ENCODE measurements around the gene PALMD.

Gene PALMD

GRCh38 chr1:99665212-99665611 lies 19.3 kb downstream of the PALMD start:
- no peak for DNase-seq (ENCODE audit: low read depth)
- TF ChIP-seq, protein P1, sequence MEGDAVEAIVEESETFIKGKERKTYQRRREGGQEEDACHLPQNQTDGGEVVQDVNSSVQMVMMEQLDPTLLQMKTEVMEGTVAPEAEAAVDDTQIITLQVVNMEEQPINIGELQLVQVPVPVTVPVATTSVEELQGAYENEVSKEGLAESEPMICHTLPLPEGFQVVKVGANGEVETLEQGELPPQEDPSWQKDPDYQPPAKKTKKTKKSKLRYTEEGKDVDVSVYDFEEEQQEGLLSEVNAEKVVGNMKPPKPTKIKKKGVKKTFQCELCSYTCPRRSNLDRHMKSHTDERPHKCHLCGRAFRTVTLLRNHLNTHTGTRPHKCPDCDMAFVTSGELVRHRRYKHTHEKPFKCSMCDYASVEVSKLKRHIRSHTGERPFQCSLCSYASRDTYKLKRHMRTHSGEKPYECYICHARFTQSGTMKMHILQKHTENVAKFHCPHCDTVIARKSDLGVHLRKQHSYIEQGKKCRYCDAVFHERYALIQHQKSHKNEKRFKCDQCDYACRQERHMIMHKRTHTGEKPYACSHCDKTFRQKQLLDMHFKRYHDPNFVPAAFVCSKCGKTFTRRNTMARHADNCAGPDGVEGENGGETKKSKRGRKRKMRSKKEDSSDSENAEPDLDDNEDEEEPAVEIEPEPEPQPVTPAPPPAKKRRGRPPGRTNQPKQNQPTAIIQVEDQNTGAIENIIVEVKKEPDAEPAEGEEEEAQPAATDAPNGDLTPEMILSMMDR (IDR thresholded peaks at IDR 0.05; ENCODE audit: insufficient read depth, low read depth, low read length, missing control alignments), result no peak
- H3K4me3 ChIP-seq (ENCODE audit: low read length), result no peak overlapping the region

DNA sequence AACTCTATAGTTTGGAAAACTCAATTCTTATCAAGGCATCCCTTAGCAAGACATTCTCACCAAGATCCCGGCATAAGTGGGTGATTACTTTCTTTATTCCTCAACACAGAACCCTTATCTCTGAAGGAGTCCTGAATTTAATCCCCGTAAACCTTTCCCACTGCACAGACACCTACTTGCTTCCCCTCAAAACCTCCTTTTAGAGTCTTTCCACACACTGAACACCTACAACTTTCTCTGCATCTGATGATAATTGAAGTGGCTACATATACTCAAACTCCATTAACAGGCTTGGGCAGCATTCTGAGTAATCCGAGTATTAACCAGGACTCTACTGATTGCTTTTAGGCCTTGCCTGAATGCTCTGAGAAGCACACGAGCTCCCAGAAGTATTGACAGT lies 23.5 kb downstream of the PALMD start:
- no peak overlapping the region for H3K4me3 ChIP-seq (ENCODE audit: low read length)
- TF ChIP-seq, protein P1 (IDR thresholded peaks at IDR 0.05; ENCODE audit: insufficient read depth, low read depth, low read length, missing control alignments), result no peak
- no peak for DNase-seq (ENCODE audit: low read depth)

- TF ChIP-seq, protein P1 (IDR thresholded peaks at IDR 0.05; ENCODE audit: insufficient read depth, low read depth, low read length, missing control alignments), result no peak
- DNase-seq (ENCODE audit: low read depth), result no peak
- H3K4me3 ChIP-seq (ENCODE audit: low read length), result no peak overlapping the region
Observed at GRCh38 chr1:99669821-99670220, 23.9 kb downstream of the PALMD start.

GRCh38 chr1:99670583-99670982 lies 24.7 kb downstream of the PALMD start:
- H3K4me3 ChIP-seq (ENCODE audit: low read length), result no peak overlapping the region
- no peak for DNase-seq (ENCODE audit: low read depth)
- TF ChIP-seq, protein P1 (IDR thresholded peaks at IDR 0.05; ENCODE audit: insufficient read depth, low read depth, low read length, missing control alignments), result no peak

DNA sequence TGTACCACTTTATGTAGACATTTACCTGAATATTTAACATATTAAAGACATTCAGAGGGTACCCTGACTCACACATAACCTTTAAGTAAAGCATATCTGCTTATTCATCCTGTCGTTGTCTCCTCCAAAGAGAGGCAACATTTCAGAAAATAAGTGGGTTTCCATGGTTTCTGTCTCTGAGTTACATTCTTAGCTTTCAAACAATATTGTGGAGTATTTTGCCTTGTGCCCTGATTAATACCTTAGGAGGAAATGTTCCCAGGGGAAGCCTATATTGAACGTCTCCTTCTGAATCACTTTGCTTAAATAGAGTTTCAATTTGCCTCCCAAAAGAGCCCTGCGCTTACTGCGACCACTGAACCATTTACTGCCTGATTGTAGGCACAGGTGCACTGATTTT lies 26.1 kb downstream of the PALMD start:
- H3K4me3 ChIP-seq (ENCODE audit: low read length), result no peak overlapping the region
- TF ChIP-seq, protein P1 (IDR thresholded peaks at IDR 0.05; ENCODE audit: insufficient read depth, low read depth, low read length, missing control alignments), result no peak
- no peak for DNase-seq (ENCODE audit: low read depth)

- DNase-seq (ENCODE audit: low read depth), result no peak
- no peak overlapping the region for H3K4me3 ChIP-seq (ENCODE audit: low read length)
Observed at GRCh38 chr1:99672530-99673213, 26.8 kb downstream of the PALMD start.

More at GRCh38 chr1:99672530-99673213, 26.8 kb downstream of the PALMD start:
- TF ChIP-seq, protein P1 (IDR thresholded peaks at IDR 0.05; ENCODE audit: insufficient read depth, low read depth, low read length, missing control alignments), result no peak
